ENCODE results near the gene HELZ.

DNA sequence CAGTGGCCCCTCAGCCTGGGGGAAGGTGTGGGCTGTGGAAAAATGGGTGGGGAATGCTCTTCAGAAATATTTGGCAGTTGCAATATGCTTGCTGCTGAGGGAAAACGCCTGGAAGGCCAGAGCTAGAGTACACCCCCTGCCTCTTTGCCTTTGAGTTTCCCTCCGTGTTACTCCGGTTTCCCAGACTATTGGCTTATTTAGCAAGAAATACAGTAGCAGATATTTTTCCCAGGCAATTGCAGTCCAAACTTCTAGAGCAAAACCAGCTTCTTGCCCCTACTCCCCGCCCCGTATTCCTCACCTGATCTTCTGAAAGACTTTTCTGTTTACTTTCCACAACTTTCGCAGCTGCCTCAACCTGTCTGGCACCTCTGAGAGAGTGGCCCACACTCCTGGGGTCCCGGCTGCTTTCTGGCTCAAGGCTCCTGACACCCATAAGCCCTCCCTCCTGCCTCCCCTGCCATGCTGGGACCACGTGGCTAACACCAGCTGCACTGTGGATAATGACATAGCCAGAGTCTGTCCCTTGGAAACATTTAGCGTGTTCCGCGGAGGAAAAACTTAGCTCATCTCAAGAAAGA is 45.8 kb upstream of the HELZ start:
- TF ChIP-seq, protein P1, sequence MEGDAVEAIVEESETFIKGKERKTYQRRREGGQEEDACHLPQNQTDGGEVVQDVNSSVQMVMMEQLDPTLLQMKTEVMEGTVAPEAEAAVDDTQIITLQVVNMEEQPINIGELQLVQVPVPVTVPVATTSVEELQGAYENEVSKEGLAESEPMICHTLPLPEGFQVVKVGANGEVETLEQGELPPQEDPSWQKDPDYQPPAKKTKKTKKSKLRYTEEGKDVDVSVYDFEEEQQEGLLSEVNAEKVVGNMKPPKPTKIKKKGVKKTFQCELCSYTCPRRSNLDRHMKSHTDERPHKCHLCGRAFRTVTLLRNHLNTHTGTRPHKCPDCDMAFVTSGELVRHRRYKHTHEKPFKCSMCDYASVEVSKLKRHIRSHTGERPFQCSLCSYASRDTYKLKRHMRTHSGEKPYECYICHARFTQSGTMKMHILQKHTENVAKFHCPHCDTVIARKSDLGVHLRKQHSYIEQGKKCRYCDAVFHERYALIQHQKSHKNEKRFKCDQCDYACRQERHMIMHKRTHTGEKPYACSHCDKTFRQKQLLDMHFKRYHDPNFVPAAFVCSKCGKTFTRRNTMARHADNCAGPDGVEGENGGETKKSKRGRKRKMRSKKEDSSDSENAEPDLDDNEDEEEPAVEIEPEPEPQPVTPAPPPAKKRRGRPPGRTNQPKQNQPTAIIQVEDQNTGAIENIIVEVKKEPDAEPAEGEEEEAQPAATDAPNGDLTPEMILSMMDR (IDR thresholded peaks at IDR 0.05; ENCODE audit: extremely low read depth in 1 of 2, insufficient read depth in 1 of 2, low read depth in 1 of 2, low read length in 2 of 2): no peak
- no peak for TF ChIP-seq EZH2 (IDR thresholded peaks at IDR 0.05; ENCODE audit: borderline replicate concordance, low read depth, low read length, severe bottlenecking)
